ENCODE data around the gene ARHGAP11A.

- TF ChIP-seq, protein P1, sequence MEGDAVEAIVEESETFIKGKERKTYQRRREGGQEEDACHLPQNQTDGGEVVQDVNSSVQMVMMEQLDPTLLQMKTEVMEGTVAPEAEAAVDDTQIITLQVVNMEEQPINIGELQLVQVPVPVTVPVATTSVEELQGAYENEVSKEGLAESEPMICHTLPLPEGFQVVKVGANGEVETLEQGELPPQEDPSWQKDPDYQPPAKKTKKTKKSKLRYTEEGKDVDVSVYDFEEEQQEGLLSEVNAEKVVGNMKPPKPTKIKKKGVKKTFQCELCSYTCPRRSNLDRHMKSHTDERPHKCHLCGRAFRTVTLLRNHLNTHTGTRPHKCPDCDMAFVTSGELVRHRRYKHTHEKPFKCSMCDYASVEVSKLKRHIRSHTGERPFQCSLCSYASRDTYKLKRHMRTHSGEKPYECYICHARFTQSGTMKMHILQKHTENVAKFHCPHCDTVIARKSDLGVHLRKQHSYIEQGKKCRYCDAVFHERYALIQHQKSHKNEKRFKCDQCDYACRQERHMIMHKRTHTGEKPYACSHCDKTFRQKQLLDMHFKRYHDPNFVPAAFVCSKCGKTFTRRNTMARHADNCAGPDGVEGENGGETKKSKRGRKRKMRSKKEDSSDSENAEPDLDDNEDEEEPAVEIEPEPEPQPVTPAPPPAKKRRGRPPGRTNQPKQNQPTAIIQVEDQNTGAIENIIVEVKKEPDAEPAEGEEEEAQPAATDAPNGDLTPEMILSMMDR (conservative IDR thresholded peaks at IDR 0.05; ENCODE audit: low read length): no peak
- no peak for TF ChIP-seq EZH2phosphoT487 (IDR thresholded peaks at IDR 0.05; ENCODE audit: borderline replicate concordance, low read depth, low read length)
Observed at GRCh38 chr15:32656091-32656490, 40.8 kb downstream of the ARHGAP11A start.

Data from OCI-LY7 (cell line).